ENCODE measurements around the gene SWAP70. TPM values are rescaled to one million over a fixed set of nuclear protein-coding genes. Genes with fewer than 3 reads are reported as not detected.
A peak's percentile ranks its signal among the peaks of the same experiment; 100 is the strongest.

The SWAP70 gene
- total RNA-seq, 1 donor from 2014 or later = 33.7 TPM

GRCh38 chr11:9626496-9627394 lies 37.1 kb upstream of the SWAP70 start:
- H3K4me3 ChIP-seq (ENCODE audit: insufficient read depth, low read depth, low read length) = no peak overlapping the region
- DNase-seq (ENCODE audit: low read depth) = no peak
- no peaks in the 10 kb centered on the region for H3K36me3 Mint-ChIP-seq (ENCODE audit: low read depth, unreplicated experiment)
- no peak for FAIRE-seq
- no peaks in the 10 kb centered on the region for H4K20me1 ChIP-seq (ENCODE audit: insufficient read depth, low read length)
- no peaks in the 10 kb centered on the region for H3K4me1 ChIP-seq (ENCODE audit: insufficient read depth, low read length)
- H2AFZ ChIP-seq (ENCODE audit: low read depth, low read length) = no peak overlapping the region
- H3K79me2 ChIP-seq (ENCODE audit: insufficient read depth, low read length) = no peaks in the 10 kb centered on the region
- H3K27ac Mint-ChIP-seq (ENCODE audit: unreplicated experiment) = peak overlapping the region; percentile 64
- TF ChIP-seq CTCF (IDR thresholded peaks at IDR 0.05; ENCODE audit: insufficient read depth, low read depth, low read length) (no peak), EZH2 (IDR thresholded peaks at IDR 0.05; ENCODE audit: insufficient read depth, low read length) (no peak)
- peaks cover 6% of the 10 kb centered on the region for H3K27me3 Mint-ChIP-seq (ENCODE audit: low read depth, unreplicated experiment)
- H3K9me3 Mint-ChIP-seq (ENCODE audit: unreplicated experiment) = peaks cover 1% of the 10 kb centered on the region
- H3K27me3 ChIP-seq (ENCODE audit: insufficient read depth, low read length) = no peaks in the 10 kb centered on the region
- H3K9me3 ChIP-seq (ENCODE audit: insufficient read depth, low read depth, low read length) = no peaks in the 10 kb centered on the region
- H3K27ac ChIP-seq (ENCODE audit: low read depth, low read length) = no peak overlapping the region
- H3K4me3 Mint-ChIP-seq (ENCODE audit: unreplicated experiment) = peak overlapping the region; percentile 51
- H3K4me1 Mint-ChIP-seq (ENCODE audit: low read depth, unreplicated experiment) = peaks cover 6% of the 10 kb centered on the region
- H3K36me3 ChIP-seq (ENCODE audit: insufficient read depth, low read length) = no peaks in the 10 kb centered on the region
- no peak overlapping the region for H3K4me2 ChIP-seq (ENCODE audit: low read length)
- H3K9ac ChIP-seq (ENCODE audit: low read length) = no peak overlapping the region

- Mint-ChIP-seq H3K36me3 (ENCODE audit: low read depth, unreplicated experiment) (no peaks in the 10 kb centered on the region), H3K9me3 (ENCODE audit: unreplicated experiment) (no peaks in the 10 kb centered on the region), H3K27ac (ENCODE audit: unreplicated experiment) (no peak overlapping the region), H3K4me1 (ENCODE audit: low read depth, unreplicated experiment) (peaks cover 6% of the 10 kb centered on the region), H3K4me3 (ENCODE audit: unreplicated experiment) (no peak overlapping the region), H3K27me3 (ENCODE audit: low read depth, unreplicated experiment) (peaks cover 6% of the 10 kb centered on the region)
- no peak overlapping the region for H3K9ac ChIP-seq (ENCODE audit: low read length)
- no peak overlapping the region for H3K27ac ChIP-seq (ENCODE audit: low read depth, low read length)
- no peaks in the 10 kb centered on the region for H3K36me3 ChIP-seq (ENCODE audit: insufficient read depth, low read length)
- H2AFZ ChIP-seq (ENCODE audit: low read depth, low read length) = no peak overlapping the region
- FAIRE-seq (no peak), DNase-seq (ENCODE audit: low read depth) (no peak)
- no peaks in the 10 kb centered on the region for H4K20me1 ChIP-seq (ENCODE audit: insufficient read depth, low read length)
- H3K4me2 ChIP-seq (ENCODE audit: low read length) = no peak overlapping the region
- H3K27me3 ChIP-seq (ENCODE audit: insufficient read depth, low read length) = no peaks in the 10 kb centered on the region
- TF ChIP-seq CTCF (IDR thresholded peaks at IDR 0.05; ENCODE audit: insufficient read depth, low read depth, low read length) (no peak), EZH2 (IDR thresholded peaks at IDR 0.05; ENCODE audit: insufficient read depth, low read length) (no peak)
- H3K4me1 ChIP-seq (ENCODE audit: insufficient read depth, low read length) = no peaks in the 10 kb centered on the region
- no peaks in the 10 kb centered on the region for H3K79me2 ChIP-seq (ENCODE audit: insufficient read depth, low read length)
- H3K9me3 ChIP-seq (ENCODE audit: insufficient read depth, low read depth, low read length) = no peaks in the 10 kb centered on the region
- H3K4me3 ChIP-seq (ENCODE audit: insufficient read depth, low read depth, low read length) = no peak overlapping the region
These were observed 34.8 kb upstream of the SWAP70 start for GRCh38 chr11:9629064-9629463.

DNA sequence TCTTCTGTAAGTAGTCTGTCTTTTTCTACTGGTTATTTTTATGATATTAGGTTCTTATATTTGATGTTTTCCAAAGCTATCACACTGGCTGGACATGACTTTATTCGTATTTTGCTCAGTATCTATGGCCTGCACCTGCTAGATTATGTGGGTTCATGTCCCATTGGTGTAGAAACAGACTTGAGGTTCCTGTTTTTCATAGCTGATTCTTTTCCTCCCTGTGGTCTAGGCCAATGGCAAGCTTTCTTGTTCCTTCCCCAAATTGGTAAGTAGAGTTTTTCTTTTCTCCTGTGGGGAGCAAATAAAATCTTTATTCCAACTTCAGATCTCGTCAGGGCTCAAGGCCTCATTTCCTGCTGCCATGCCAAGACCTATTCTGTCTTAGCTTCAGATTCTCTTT lies 30.2 kb upstream of the SWAP70 start:
- H3K27ac Mint-ChIP-seq (ENCODE audit: unreplicated experiment) = no peak overlapping the region
- Histone ChIP-seq H3K4me1 (ENCODE audit: insufficient read depth, low read length) (no peaks in the 10 kb centered on the region), H3K36me3 (ENCODE audit: insufficient read depth, low read length) (no peaks in the 10 kb centered on the region), H4K20me1 (ENCODE audit: insufficient read depth, low read length) (no peaks in the 10 kb centered on the region), H3K4me3 (ENCODE audit: insufficient read depth, low read depth, low read length) (no peak overlapping the region), H3K27ac (ENCODE audit: low read depth, low read length) (no peak overlapping the region), H3K79me2 (ENCODE audit: insufficient read depth, low read length) (no peaks in the 10 kb centered on the region), H3K9ac (ENCODE audit: low read length) (no peak overlapping the region), H3K9me3 (ENCODE audit: insufficient read depth, low read depth, low read length) (no peaks in the 10 kb centered on the region), H3K27me3 (ENCODE audit: insufficient read depth, low read length) (no peaks in the 10 kb centered on the region), H3K4me2 (ENCODE audit: low read length) (no peak overlapping the region), H2AFZ (ENCODE audit: low read depth, low read length) (no peak overlapping the region)
- no peaks in the 10 kb centered on the region for H3K4me1 Mint-ChIP-seq (ENCODE audit: low read depth, unreplicated experiment)
- no peak overlapping the region for H3K4me3 Mint-ChIP-seq (ENCODE audit: unreplicated experiment)
- H3K9me3 Mint-ChIP-seq (ENCODE audit: unreplicated experiment) = no peaks in the 10 kb centered on the region
- no peaks in the 10 kb centered on the region for H3K36me3 Mint-ChIP-seq (ENCODE audit: low read depth, unreplicated experiment)
- no peak for FAIRE-seq
- H3K27me3 Mint-ChIP-seq (ENCODE audit: low read depth, unreplicated experiment) = peaks cover 2% of the 10 kb centered on the region
- no peak for DNase-seq (ENCODE audit: low read depth)
- no peak for TF ChIP-seq EZH2 (IDR thresholded peaks at IDR 0.05; ENCODE audit: insufficient read depth, low read length)
- no peak for TF ChIP-seq CTCF (IDR thresholded peaks at IDR 0.05; ENCODE audit: insufficient read depth, low read depth, low read length)

Data from astrocyte (in vitro differentiated cells and primary cell).